SK-N-MC (cell line): Measurements from ENCODE around the gene PRDX6.

Experiments used
- EZH2 ChIP-seq: fragments of 200-600 bp; sonication (generic); IDR thresholded peaks from one replicate; pipeline ENCODE4 v1.6.1; 2017; ENCODE audit warnings: antibody characterized with exemption
- FOXP2 ChIP-seq: optimal IDR thresholded peaks from 2 replicates; pipeline ENCODE3; 2011; ENCODE audit warnings: mild to moderate bottlenecking, moderate library complexity; ENCODE audit not compliant: insufficient read depth; ENCODE audit errors: extremely low read length, control extremely low read depth
- POLR2AphosphoS5 ChIP-seq: IDR thresholded peaks from 2 replicates; pipeline ENCODE4 v1.6.1; 2012; ENCODE audit warnings: mild to moderate bottlenecking, low read depth, low read length, borderline replicate concordance

- TF ChIP-seq POLR2AphosphoS5 = no peak
- no peak for TF ChIP-seq EZH2
- no peak for TF ChIP-seq FOXP2
Measured at GRCh38 chr1:173504268-173504667, 27.1 kb downstream of the PRDX6 start.
